Body of pancreas (tissue), 4 donors: ENCODE results near the gene TLDC2.

Source experiments
- POLR2A ChIP-seq, 3 donors: fragments of 450-650 bp; IDR thresholded peaks; one replicate each; pipeline ENCODE4 v1.6.1; 2016; ENCODE audit warnings: antibody characterized with exemption in 3 of 3, mild to moderate bottlenecking in 2 of 3
- TF ChIP-seq, protein P1 (sequence below), 7 experiments: fragments of 450-650 bp in 4 of 7; fragments of 200-600 bp in 3 of 7; sonication (generic) in 3 of 7; IDR thresholded peaks; one replicate each; pipeline ENCODE4 v1.5.1; 2016 to 2019; ENCODE audit warnings: antibody characterized with exemption in 7 of 7

DNA sequence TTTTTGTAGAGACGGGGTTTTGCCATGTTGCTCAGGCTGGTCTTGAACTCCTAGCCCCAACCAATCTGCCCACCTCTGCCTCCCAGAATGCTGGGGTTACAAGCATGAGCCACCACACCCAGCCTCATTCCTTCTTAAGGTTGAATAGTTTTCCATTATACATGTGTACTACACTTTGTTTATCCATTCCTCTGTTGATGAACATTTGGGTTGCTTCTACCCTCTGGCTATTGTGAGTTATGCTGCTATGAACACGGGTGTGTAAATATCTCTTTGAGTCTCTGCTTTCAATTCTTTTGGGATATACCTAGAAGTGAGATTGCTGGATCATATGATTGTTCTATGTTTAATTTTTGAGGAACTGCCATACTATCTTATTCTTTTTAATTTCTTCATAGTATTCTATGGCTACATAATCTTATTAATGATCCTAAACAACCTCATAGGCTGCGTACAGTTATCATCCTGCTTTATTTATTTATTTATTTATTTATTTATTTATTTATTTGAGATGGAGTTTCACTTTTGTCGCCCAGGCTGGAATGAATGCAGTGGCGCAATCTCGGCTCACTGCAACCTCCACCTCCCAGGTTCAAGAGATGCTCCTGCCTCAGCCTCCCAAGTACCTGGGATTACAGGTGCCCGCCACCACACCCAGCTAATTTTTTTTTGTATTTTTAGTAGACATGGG, 49.2 kb upstream of the TLDC2 start:
- no peak for TF ChIP-seq POLR2A (IDR thresholded peaks at IDR 0.05)
- TF ChIP-seq, protein P1, sequence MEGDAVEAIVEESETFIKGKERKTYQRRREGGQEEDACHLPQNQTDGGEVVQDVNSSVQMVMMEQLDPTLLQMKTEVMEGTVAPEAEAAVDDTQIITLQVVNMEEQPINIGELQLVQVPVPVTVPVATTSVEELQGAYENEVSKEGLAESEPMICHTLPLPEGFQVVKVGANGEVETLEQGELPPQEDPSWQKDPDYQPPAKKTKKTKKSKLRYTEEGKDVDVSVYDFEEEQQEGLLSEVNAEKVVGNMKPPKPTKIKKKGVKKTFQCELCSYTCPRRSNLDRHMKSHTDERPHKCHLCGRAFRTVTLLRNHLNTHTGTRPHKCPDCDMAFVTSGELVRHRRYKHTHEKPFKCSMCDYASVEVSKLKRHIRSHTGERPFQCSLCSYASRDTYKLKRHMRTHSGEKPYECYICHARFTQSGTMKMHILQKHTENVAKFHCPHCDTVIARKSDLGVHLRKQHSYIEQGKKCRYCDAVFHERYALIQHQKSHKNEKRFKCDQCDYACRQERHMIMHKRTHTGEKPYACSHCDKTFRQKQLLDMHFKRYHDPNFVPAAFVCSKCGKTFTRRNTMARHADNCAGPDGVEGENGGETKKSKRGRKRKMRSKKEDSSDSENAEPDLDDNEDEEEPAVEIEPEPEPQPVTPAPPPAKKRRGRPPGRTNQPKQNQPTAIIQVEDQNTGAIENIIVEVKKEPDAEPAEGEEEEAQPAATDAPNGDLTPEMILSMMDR (IDR thresholded peaks at IDR 0.05): no peak
